ENCODE measurements around the gene TRPM1.

Gene TRPM1

GRCh38 chr15:31037731-31038477 lies 63.6 kb downstream of the TRPM1 start:
- no peak overlapping the region for H3K4me3 ChIP-seq (replicated peaks in 1 of 2; ENCODE audit: low read depth in 2 of 2, low read length in 2 of 2)
- DNase-seq (ENCODE audit: low read depth in 2 of 2): no peak
- TF ChIP-seq, protein P1, sequence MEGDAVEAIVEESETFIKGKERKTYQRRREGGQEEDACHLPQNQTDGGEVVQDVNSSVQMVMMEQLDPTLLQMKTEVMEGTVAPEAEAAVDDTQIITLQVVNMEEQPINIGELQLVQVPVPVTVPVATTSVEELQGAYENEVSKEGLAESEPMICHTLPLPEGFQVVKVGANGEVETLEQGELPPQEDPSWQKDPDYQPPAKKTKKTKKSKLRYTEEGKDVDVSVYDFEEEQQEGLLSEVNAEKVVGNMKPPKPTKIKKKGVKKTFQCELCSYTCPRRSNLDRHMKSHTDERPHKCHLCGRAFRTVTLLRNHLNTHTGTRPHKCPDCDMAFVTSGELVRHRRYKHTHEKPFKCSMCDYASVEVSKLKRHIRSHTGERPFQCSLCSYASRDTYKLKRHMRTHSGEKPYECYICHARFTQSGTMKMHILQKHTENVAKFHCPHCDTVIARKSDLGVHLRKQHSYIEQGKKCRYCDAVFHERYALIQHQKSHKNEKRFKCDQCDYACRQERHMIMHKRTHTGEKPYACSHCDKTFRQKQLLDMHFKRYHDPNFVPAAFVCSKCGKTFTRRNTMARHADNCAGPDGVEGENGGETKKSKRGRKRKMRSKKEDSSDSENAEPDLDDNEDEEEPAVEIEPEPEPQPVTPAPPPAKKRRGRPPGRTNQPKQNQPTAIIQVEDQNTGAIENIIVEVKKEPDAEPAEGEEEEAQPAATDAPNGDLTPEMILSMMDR (IDR thresholded peaks at IDR 0.05; ENCODE audit: low read depth, low read length): no peak

- TF ChIP-seq, protein P1 (IDR thresholded peaks at IDR 0.05; ENCODE audit: low read depth, low read length): no peak
- H3K4me3 ChIP-seq (replicated peaks in 1 of 2; ENCODE audit: low read depth in 2 of 2, low read length in 2 of 2): no peak overlapping the region
- DNase-seq (ENCODE audit: low read depth in 2 of 2): no peak
Observed at GRCh38 chr15:31036783-31037182, 64.7 kb downstream of the TRPM1 start.

DNA sequence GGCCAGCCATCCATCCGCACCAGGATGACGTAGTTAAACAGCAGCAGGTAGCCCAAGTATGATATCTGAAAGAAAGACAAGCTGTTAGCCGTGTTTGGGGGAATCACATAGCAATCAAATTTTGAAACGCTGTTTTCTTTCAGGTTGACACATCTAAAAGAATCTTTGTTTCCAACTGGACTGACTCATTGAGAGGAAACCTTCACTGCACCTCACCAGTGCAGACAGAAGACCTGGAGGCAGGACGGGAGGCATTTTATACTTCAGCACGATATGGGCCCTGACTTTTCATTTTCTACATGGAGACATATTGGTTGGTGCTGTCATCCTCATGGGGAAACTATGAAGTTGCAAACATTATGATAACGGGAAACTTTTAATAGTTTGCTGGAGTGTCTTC lies 65.9 kb downstream of the TRPM1 start:
- TF ChIP-seq, protein P1 (IDR thresholded peaks at IDR 0.05; ENCODE audit: low read depth, low read length): no peak
- peak in 1 of 2 donors; percentile 12 for DNase-seq (ENCODE audit: low read depth in 2 of 2)
- no peak overlapping the region for H3K4me3 ChIP-seq (replicated peaks in 1 of 2; ENCODE audit: low read depth in 2 of 2, low read length in 2 of 2)

DNA sequence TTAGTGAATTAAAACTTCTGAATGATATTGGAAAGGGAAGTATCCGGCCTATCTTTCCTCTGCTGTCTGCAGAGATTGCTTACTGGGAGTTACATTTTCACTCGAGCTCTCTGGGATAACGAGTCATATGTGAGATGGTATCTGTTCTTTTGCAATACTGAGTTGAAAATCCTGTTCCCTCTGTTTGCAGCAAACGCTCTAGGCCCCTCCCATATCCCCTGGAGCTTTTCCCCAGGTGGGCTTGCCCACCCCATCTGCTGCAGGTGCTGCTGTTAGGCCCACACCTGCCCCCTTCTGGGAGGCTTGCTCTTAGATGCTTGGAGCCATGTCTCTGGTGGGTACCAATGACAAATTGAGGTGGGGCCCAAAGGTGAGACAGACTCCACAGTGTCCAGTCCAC lies 67.4 kb downstream of the TRPM1 start:
- TF ChIP-seq, protein P1 (IDR thresholded peaks at IDR 0.05; ENCODE audit: low read depth, low read length): no peak
- DNase-seq (ENCODE audit: low read depth in 2 of 2): no peak
- no peak overlapping the region for H3K4me3 ChIP-seq (replicated peaks in 1 of 2; ENCODE audit: low read depth in 2 of 2, low read length in 2 of 2)

DNA sequence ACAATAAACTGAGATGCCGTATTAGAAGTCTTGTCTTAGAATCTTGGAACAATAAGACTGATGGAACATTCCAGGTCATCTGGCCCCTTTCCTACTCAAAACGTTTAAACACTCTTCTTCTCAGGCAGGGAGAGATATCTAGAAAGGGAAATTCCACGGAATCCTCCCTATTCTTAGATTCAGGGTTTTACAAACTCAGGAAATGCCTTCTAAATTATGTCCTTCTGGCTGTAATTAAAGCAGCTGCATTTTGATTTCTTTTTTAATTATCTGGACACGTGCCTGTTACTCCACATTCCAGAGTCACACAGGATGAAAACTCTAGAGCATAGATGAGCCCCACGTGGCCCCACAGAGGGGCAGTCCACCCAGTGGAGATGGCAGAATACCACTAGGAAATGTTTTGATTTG lies 68.6 kb downstream of the TRPM1 start:
- DNase-seq (ENCODE audit: low read depth in 2 of 2): peak; percentile 45 to 93
- TF ChIP-seq, protein P1 (IDR thresholded peaks at IDR 0.05; ENCODE audit: low read depth, low read length): no peak
- H3K4me3 ChIP-seq (replicated peaks in 1 of 2; ENCODE audit: low read depth in 2 of 2, low read length in 2 of 2): no peak overlapping the region

GRCh38 chr15:31031471-31032067 lies 70.0 kb downstream of the TRPM1 start:
- TF ChIP-seq, protein P1 (IDR thresholded peaks at IDR 0.05; ENCODE audit: low read depth, low read length): no peak
- peak; percentile 62 to 63 for DNase-seq (ENCODE audit: low read depth in 2 of 2)
- no peak overlapping the region for H3K4me3 ChIP-seq (replicated peaks in 1 of 2; ENCODE audit: low read depth in 2 of 2, low read length in 2 of 2)
